DMS 273 (cell line): ENCODE results near the gene SLC30A7.

Experiments used
- DNase-seq: peaks from one replicate; lab custom pipeline; 2025; ENCODE audit not compliant: unreplicated experiment; lab: John Stamatoyannopoulos, UW

SLC30A7 gene

GRCh38 chr1:101022294-101022693 is 126.4 kb downstream of the SLC30A7 start:
- no peak for DNase-seq

DNA sequence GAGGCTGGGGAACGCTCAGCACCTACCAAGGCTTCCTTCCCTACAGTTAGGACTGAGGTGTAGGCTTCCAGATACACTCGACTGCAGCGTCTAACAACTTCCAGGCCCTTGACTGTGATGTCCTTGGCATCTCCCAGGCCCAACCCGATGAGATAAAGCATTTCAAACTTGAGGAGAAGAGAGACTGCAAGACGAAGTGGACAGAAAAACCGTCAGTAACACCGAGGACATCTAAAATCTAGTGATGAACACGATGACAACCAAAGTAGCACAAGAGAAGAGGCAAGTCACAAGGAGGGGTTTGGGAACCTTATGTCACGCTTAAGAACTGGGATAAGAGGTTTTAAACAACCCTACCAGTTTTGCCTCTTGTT is 129.4 kb downstream of the SLC30A7 start:
- peak; percentile 46 for DNase-seq

GRCh38 chr1:101025657-101026429 is 130.0 kb downstream of the SLC30A7 start, which contains the start of gene DPH5:
DPH5 (minus strand) TSS chr1:101025784; CDS start chr1:101025443, 341 bp downstream.
- DNase-seq: peak; percentile 96

DNA sequence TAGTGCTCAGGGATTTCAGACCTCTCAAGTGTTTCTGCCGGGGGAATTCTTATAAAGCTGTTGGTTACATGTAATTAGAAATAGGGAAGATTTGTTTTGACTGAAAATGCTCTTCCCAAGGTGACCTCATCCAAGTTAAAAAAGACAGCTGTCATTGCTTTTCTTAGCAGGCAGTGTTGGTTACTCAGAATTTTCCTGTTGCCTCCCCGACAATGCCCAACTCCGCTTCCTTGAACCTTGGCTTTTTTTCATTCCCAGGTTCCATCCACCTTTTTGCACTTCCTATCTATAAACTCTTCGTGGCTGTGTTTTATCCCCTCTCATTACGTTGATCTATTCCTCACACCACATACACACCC is 130.5 kb downstream of the SLC30A7 start:
- peak; percentile 62 for DNase-seq

GRCh38 chr1:101027194-101027772 is 131.4 kb downstream of the SLC30A7 start:
- DNase-seq: no peak

- no peak for DNase-seq
Measured at GRCh38 chr1:101028466-101028865, 132.6 kb downstream of the SLC30A7 start.

DNA sequence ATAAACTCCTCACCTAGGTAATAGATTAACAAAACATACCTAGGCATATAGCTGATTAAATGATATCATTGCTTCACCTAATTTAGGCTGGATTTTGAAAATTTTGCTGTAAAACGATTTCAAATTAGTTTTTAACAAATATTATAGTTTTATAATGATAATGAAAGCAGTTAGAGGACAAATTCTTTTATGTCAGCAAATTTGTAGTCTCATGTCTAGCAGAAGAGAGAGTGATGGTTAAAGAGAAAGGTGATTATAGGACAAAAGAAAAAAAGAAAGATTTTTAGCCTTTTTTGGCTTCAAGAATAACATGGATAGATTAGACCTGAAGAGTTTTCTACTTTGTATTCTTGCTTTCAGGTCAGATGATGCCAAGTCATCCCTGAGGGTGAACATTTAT is 133.3 kb downstream of the SLC30A7 start:
- no peak for DNase-seq

DNA sequence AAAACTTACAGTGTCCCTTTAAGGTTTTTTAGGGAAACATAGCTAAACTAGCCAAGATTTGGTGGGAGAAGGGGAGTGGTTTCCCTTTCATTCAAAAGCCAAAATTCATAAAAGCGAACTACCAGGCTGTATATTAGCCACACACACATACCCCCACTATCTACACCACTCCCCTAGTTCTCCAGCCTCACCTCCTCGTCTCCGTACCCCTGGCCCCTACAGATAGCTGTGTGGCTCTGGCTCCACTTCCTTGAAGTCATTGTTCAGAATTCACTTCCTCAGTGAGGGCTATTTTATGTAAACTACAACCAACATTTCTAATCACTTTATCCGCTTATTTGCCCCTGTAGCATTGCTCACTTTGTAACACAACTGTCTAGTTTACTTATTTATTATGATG is 135.0 kb downstream of the SLC30A7 start:
- no peak for DNase-seq
